Body of pancreas (tissue), 4 donors: ENCODE measurements around the gene ONECUT2. TPM values are rescaled to one million over a fixed set of nuclear protein-coding genes. Genes with fewer than 3 reads are reported as not detected.

ENCODE experiments used
- ATAC-seq: fragments of 150-250 bp; one replicate; pipeline ENCODE4 v1.9.1; 2016
- DNase-seq, 4 donors: peaks; one replicate each; pipeline ENCODE4 v3.0.0-alpha.2; 2019
- H3K27ac ChIP-seq, 4 donors: fragments of 200-600 bp; sonication (generic); 1 replicate in 3 of 4; 2 replicates in 1 of 4; pipeline versions ENCODE4 v1.5.1 to v1.6.1; 2016 to 2019; ENCODE audit warnings: mild to moderate bottlenecking in 1 of 4, mixed read lengths in 1 of 4, moderate library complexity in 1 of 4
- H3K27me3 ChIP-seq, 2 donors: fragments of 200-600 bp; sonication (generic); one replicate each; pipeline ENCODE4 v1.6.0; 2016; ENCODE audit warnings: mild to moderate bottlenecking in 1 of 2
- H3K36me3 ChIP-seq, 2 donors: fragments of 200-600 bp; sonication (generic); replicated peaks in 1 of 2; 2 replicates each; pipeline ENCODE4 v1.5.1; 2016; ENCODE audit warnings: low read depth in 2 of 2; ENCODE audit not compliant: insufficient read depth in 1 of 2
- H3K4me1 ChIP-seq: fragments of 200-600 bp; sonication (generic); one replicate; pipeline ENCODE4 v1.6.0; 2016
- H3K4me3 ChIP-seq, 2 donors: fragments of 200-600 bp; sonication (generic); 1 replicate in 1 of 2; 2 replicates in 1 of 2; pipeline ENCODE4 v1.5.1; 2016 to 2019
- H3K9me3 ChIP-seq, 3 donors: fragments of 200-600 bp; sonication (generic); 1 replicate in 2 of 3; 2 replicates in 1 of 3; pipeline ENCODE4 v1.5.1; 2016
- CTCF ChIP-seq, 7 experiments: fragments of 450-650 bp in 4 of 7; fragments of 200-600 bp in 3 of 7; sonication (generic) in 3 of 7; IDR thresholded peaks; one replicate each; pipeline ENCODE4 v1.5.1; 2016 to 2019; ENCODE audit warnings: antibody characterized with exemption in 7 of 7
- POLR2A ChIP-seq, 3 donors: fragments of 450-650 bp; IDR thresholded peaks; one replicate each; pipeline ENCODE4 v1.6.1; 2016; ENCODE audit warnings: antibody characterized with exemption in 3 of 3, mild to moderate bottlenecking in 2 of 3
- WGBS, 2 donors: methylation state at CpG; one replicate each; pipeline ENCODE4 v1.1.5; 2017; 5-methylcytosine and 5-hydroxymethylcytosine counted together
- intact Hi-C: fragments of 100-400 bp; cut with DNase I; formaldehyde crosslinking; loops from one replicate; pipeline ENCODE4 v1.15.1; 2023
- total RNA-seq, 2 donors: library from RNA; depleted of rRNA; stranded (reverse); fragments of >200 nt; gene quantifications; one replicate each; pipeline ENCODE4 v1.1.0, GENCODE V29; 2016

Gene ONECUT2
- total RNA-seq, 2 donors from 2014 or later = 2.6 to 3.1 TPM

DNA sequence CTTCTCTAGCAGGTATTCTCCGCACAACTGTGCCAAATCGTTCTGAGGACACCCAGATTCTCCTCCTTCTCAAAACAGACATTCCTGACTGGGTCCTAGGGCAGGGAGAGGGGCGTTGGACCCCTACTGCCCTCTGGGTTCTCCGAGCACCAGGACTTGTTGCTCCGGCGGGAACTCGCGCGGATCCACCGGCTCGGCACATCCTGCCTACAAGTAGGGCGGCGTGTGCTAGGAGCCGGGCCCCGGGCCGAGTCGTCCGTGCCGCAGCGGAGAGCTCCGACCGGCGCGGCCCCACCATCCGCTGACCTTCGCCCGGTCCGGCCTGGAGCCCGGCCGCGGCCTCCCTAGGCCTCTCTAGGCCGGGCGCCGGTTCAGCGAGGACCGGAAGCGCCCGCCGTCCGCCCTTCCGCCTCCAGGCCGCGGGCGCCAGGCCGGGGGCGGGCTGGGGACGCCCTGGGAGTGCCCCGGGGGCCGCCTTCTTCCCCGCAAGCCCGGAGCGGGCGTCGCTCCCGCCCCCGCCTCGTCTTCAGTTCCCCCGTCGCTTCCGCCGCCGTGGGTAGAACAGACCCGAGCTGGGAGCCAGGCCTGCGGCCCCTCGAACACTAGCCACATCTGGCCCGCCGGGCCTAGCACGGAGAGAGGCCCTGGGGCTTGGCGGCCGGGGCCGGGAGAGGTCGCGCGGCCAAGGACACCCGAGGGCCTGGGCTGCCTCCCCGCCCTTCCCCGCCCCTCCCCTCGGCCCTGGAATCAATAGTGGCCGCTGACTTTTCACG is 7.6 kb upstream of the ONECUT2 start:
- H3K4me3 ChIP-seq = no peak overlapping the region
- peaks cover 14 to 48% of the 10 kb centered on the region in 2 donors for H3K27me3 ChIP-seq
- no peak overlapping the region for H3K27ac ChIP-seq
- H3K4me1 ChIP-seq = peaks cover 22% of the 10 kb centered on the region
- TF ChIP-seq CTCF (IDR thresholded peaks at IDR 0.05) (no peak), POLR2A (IDR thresholded peaks at IDR 0.05) (no peak)
- intact Hi-C loops = no loop called here
- DNase-seq = no peak
- ATAC-seq = peak; percentile 33
- H3K36me3 ChIP-seq = no peaks in the 10 kb centered on the region
- 12 to 46% methylated on average over 16 to 73 of the region's 80 CpGs for WGBS, 2 donors
- H3K9me3 ChIP-seq = peaks cover 0 to 10% (median 0%) of the 10 kb centered on the region in 3 donors

GRCh38 chr18:57428221-57429150 is 6.7 kb upstream of the ONECUT2 start:
- Histone ChIP-seq H3K27me3 (peaks cover 14 to 57% of the 10 kb centered on the region in 2 donors), H3K27ac (no peak overlapping the region), H3K9me3 (peaks cover 0 to 10% (median 0%) of the 10 kb centered on the region in 3 donors), H3K4me1 (peaks cover 27% of the 10 kb centered on the region), H3K36me3 (no peaks in the 10 kb centered on the region), H3K4me3 (no peak overlapping the region)
- TF ChIP-seq CTCF (IDR thresholded peaks at IDR 0.05) = no peak
- TF ChIP-seq POLR2A (IDR thresholded peaks at IDR 0.05) = no peak
- ATAC-seq = no peak
- 7 to 14% methylated on average over 6 to 97 of the region's 99 CpGs for WGBS, 2 donors
- no peak for DNase-seq
- intact Hi-C loops = no loop called here

DNA sequence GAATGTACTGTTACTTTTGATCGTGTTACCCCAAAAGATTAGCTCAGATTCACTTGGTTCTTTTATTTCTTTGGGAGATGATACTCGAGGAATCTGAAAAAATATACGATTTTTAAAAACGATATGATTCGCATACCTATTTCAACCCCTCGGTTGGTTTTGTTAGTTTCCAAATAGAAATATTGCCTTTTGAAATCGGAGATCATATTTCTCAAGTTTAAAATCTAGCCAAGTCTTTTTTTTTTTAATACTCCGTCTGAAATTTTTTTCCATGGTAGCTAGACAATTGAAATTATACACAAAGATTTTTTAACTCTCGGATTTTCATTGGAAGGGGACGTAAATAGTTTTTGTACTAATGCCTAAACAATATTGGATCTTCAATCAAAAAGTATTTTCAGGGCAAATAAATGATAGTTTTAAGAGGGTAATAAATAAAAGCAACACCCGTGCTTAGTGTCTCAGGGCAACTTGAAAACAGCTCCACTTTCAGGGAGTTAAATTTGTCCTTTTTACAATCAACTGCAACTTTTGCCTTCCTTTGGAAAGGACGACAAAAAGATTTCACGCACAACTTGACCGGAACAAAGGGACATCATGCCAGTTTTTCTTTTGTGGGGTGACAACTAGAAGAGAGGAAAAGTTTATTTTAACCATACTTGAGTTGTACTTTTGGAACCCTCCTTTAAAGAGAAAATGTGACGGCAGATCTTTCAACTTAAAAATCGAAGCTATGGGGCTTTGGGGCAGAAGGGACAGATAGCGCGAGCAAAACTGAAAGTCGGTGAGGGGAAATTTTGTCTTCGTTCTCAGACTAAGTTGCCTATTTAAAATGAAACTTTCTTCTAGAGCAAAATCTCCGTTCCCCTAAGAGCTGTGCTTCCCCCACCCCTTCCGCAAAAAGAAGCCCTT is 5.8 kb upstream of the ONECUT2 start:
- no peak for DNase-seq
- 10 to 21% methylated on average over 22 of the region's 22 CpGs for WGBS, 2 donors
- TF ChIP-seq POLR2A (IDR thresholded peaks at IDR 0.05) (no peak), CTCF (IDR thresholded peaks at IDR 0.05) (no peak)
- H3K27ac ChIP-seq = no peak overlapping the region
- no peaks in the 10 kb centered on the region for H3K36me3 ChIP-seq
- ATAC-seq = no peak
- peaks cover 0 to 10% (median 0%) of the 10 kb centered on the region in 3 donors for H3K9me3 ChIP-seq
- H3K27me3 ChIP-seq = peaks cover 14 to 63% of the 10 kb centered on the region in 2 donors
- intact Hi-C loops = no loop called here
- peaks cover 37% of the 10 kb centered on the region for H3K4me1 ChIP-seq
- no peak overlapping the region for H3K4me3 ChIP-seq

GRCh38 chr18:57430079-57431001 is 4.8 kb upstream of the ONECUT2 start:
- Histone ChIP-seq H3K9me3 (peaks cover 0 to 10% (median 0%) of the 10 kb centered on the region in 3 donors), H3K4me3 (no peak overlapping the region), H3K4me1 (peaks cover 41% of the 10 kb centered on the region), H3K27ac (no peak overlapping the region), H3K36me3 (no peaks in the 10 kb centered on the region), H3K27me3 (peaks cover 14 to 63% of the 10 kb centered on the region in 2 donors)
- DNase-seq = no peak
- WGBS, 2 donors = 8 to 11% methylated on average over 32 to 34 of the region's 34 CpGs
- TF ChIP-seq POLR2A (IDR thresholded peaks at IDR 0.05) = no peak
- no peak for TF ChIP-seq CTCF (IDR thresholded peaks at IDR 0.05)
- intact Hi-C loops = no loop called here
- ATAC-seq = no peak
